Ammon's horn (tissue), 1 donor: ENCODE measurements around the gene ARID1B.
A peak's percentile ranks its signal among the peaks of the same experiment; 100 is the strongest.

ENCODE experiments used
- DNase-seq: peaks from one replicate; pipeline ENCODE4 v3.0.0-alpha.2; 2016; ENCODE audit warnings: low spot score

ARID1B gene

DNA sequence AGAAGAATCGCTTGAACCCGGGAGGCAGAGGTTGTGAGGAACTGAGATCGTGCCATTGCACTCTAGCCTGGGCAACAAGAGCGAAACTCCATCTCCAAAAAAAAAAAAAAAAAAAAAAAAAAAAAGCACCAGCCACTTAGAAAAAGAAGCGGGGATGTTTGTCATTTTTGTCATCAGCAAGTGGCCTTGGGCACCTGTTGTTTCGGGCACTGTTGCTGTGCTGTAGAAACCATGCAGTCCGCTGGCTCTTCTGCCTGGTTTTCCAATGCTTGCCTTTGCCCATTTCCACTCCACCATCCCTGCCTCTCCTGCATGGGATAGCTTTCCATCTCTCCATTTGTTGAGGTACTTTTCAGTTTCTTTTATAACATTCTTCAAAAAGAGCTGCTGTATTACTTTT lies 129.3 kb downstream of the ARID1B start:
- DNase-seq = no peak

DNA sequence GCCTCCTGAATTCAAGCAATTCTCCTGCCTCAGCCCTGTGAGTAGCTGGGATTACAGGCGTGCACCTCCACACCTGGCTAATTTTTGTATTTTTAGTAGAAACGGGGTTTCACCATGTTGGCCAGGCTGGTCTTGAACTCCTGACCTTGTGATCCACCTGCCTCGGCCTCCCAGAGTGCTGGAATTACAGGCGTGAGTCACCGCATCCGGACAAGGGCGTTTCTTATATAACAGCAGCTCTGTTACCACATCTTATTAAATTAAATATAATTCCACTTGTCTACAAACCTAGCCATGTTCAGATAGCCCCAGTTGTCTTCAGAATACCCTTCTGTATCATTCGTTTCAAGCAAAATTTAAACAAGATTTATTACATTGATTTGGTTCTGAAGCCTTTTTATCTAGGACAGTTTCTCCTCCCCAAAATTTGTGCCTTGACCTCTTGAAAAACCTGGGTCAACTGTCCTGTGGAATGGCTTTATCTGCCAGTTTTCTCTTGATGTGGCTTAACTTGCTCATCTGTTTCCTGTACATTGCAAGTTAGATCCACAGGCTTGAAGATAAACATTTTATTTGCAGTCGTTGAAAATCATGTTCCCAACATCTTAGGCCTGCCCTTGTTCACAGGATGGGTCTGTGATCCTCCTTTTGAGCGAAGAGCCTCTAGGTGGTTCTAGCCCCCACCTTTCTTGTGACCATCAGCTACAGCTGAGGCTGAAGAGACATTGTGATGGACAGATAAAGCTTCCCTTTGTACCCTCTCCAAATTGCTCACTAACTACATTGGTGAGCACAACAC lies 132.2 kb downstream of the ARID1B start:
- DNase-seq = no peak

DNA sequence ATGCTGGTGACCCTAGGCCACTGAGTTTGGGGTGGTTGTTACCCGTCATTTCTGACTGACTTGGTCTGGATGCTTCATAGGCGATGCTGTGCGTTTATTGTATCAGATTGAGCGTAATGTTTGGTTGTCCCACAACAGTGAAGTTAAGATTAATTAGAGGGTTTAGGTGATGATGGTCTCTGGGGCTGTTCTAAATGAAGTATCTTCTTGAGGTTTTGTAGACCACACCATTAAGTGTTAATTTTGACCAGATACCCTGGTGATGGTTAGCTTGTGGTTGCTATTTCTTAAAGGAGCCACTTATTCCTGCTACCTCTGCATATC lies 132.8 kb downstream of the ARID1B start:
- DNase-seq = no peak

- no peak for DNase-seq
These were observed 133.8 kb downstream of the ARID1B start for GRCh38 chr6:156910938-156911337.

DNA sequence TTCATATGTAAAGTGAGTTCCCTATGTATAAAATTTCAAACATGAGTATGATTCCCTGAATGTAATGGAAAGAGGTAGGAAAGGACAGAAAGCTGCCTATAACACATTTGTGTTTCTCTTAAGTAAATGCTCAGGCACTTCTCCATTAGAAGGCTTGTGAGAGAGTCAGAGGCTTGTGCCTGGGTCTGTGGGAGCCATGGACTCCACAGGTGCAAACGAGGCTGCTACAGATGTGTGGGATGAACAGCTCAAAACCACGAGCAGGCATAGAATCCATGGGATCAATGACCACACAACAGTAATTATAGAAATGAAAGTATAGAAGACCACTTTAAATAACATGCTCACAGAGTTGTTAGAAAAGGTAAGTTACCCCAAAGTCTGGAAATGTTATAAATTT lies 134.4 kb downstream of the ARID1B start:
- DNase-seq = no peak

GRCh38 chr6:156912431-156912830 lies 135.3 kb downstream of the ARID1B start:
- DNase-seq = peak; percentile 43

DNA sequence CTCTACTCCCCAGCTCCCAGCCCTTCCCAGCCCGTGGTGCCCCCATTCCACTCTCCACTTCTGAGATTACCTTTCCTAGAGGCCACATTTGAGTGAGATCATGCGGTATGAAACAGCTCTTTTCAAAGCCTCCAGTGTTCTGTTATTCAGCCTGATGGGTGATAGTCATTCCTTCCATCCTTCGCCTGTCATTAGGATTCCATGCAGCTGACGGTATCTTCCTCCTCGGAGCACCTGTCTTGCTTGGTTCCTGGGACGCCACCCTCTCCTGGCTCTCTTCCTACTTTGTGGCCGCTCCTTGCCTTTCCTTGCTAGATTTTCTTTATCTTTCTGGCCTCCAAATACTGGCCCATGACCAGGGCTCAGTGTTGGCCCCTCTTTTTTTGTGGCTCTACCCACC lies 137.0 kb downstream of the ARID1B start:
- no peak for DNase-seq

GRCh38 chr6:156916130-156916801 lies 139.1 kb downstream of the ARID1B start:
- DNase-seq = no peak

GRCh38 chr6:156917213-156917612 lies 140.0 kb downstream of the ARID1B start:
- no peak for DNase-seq

- no peak for DNase-seq
These were observed 141.5 kb downstream of the ARID1B start for GRCh38 chr6:156918647-156919046.

DNA sequence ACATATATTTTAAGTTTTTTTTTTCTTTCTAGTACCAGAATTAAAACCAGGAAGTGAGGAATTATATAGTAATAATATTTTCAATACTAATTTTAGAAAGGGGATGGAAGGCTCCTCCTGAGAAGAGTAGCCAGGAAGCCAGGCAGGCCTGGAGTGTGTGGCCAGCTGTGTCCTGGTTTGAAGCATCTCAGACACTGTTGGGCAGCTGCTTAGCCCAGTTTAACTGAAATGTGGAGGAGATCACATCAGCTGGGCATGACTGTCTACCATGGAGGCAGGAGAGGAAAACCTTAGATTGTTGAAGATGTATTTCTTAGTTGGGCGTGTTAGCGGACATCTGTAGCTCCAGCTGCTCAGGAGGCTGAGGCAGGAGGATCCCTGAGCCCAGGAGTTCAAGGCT lies 142.2 kb downstream of the ARID1B start:
- DNase-seq = no peak

DNA sequence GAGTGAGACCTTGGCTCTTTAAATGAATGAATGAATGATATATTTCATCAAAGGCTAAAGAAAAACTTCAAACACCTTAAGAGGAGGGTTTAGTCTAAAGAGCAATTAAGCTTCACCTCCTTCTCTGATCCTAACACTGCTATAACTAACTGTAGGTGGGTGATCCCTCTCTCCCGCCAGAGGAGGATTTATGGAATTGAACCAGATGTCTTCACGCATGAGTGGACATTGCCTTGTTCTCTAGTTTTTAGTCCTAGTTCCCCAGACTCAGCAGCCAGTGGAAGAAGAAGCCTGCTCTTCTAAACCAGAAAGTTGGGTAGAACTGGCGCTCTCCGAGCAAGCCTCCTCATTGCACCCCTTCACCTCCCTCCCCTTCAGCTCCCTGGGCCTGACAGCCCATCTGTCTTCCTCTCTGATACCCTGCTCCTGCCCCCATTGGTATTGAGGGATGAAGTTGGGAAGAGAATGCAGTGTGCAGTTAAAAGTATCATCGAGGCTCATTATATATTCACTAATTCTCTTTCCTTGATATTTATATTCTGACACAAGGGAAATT lies 142.7 kb downstream of the ARID1B start:
- DNase-seq = no peak

- no peak for DNase-seq
These were observed 147.1 kb downstream of the ARID1B start for GRCh38 chr6:156924246-156924645.

DNA sequence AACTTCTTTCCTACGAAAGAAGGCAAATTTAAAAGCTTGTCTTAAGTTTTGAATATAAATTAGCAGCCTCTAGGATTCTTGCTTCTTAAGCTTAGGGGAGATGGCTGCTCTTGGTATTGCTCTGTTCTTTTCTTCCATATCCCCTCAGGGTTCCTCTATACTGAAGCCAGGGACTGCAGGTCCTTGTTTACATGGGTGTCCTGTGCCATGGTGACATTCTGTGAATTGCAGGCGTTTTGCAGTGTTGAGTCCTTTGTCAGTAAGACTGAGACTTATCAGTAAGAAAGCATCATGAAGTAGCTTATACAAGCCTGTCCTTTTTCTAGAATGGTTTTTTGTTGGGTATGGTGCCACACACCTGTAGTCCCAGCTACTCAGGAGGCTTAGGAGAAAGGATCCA lies 147.8 kb downstream of the ARID1B start:
- no peak for DNase-seq

- no peak for DNase-seq
These were observed 148.8 kb downstream of the ARID1B start for GRCh38 chr6:156925718-156926607.

DNA sequence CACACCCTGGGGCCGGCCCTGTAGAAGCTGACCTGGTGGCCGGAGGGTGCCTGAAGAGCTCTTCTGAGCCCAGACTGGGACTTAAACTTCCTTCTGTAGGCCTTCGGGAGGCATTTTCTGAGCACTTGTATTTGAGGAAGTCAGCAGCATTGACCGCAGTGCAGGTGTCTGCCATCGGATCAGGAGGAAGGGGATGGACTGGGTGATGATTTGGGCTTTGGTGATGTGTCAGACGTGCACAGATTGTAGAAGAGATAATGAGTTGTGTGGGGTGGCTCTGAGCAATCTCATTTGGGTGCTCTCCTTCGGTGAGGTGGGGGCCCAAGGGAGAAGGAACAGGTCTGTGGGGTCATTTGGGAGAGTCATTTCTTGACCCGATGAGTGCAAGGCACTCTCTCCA lies 150.9 kb downstream of the ARID1B start:
- no peak for DNase-seq

DNA sequence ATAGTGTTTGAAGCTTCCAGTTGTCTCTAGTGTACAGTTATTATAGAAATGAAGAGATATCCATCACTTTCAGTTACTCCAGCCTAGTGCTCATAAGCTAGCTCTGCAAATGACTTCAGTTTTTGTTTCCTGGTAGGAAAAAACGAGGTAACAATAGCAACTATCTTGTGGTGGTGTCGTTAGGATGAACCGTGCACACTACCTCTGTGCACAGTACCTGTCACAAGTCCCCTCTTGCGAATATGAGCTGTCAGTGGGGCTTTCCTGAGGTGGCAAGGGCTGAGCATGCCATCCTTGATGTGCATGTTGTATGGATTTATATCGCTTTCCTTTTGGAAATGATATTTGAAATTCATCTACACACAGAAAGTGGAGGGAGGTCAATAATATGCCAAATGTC lies 151.8 kb downstream of the ARID1B start:
- no peak for DNase-seq

DNA sequence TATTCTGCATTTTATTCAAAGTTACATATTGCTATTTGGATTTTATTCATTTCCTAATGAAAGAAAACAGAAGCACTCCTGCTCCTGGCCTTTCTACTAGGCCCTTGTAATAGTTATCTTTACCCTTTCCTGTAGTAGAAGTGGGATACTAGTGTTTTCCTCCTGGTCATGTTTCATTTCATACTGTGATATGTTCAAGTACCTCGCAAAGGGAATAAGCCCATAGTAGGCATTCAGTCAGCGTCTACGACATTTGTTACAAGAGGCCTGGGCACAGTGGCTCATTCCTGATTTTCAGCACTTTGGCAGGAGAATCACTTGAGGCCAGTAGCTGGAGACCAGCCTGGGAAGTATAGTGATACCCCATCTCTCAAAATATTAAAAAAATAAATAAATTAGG lies 154.1 kb downstream of the ARID1B start:
- no peak for DNase-seq

DNA sequence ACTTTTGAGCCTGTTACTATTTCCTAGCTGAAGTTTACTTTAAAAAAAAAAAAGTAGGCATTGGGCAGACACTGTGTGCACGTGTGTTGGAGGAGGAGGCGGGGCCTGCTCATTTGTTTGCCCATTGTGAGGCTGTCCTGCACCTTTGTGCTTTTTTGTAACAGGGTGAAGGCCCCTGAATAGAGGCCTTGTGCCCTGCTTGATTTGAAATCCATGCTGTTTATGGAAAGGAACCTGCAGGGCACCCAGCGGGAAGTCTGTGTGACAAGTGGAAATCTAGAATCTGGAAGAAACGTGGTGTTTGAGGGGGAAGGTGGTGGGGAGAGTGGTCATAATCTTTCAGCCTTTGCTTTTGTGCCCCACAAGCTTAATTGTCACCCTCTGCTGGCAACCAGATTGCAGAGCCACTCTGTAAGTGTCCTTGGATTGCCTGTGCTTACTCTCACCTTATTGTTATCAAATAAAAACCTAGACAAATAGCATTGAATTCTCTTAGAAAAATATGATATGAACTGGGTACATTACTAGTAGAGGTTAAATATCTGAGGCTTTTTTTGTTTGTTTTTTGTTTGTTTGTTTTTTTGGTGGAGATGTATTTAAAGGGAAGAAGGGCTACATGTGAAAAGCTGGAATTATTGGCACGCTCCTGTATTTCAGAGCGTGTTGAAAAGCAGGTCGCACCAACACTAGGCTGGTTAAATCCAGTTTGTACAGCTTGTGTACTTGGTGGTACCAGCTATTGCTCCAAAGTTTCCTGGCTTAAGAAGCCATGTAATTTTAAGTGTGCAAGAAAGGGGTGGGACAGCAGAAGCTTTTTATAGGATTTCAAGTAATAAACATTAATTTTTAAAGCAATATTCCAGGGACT lies 156.3 kb downstream of the ARID1B start:
- no peak for DNase-seq

DNA sequence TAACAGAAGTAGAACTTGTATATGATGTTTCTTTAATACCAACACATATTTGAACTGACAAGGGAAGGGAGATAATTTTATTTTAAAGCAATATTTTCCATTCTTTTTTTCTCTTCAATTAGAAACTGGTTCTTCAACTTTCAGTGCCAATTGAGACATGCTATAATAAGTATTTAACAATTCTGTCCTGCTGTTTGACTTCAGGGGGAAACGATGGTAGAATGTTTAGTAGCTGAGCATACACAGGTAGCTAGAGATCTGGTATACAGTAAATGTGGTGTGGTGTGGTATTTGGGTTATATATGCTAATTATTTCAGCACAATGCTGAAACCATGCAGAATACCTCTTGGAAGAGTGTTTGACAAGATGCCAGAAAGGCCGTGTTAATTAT lies 156.9 kb downstream of the ARID1B start:
- no peak for DNase-seq

GRCh38 chr6:156935000-156935399 lies 157.8 kb downstream of the ARID1B start:
- DNase-seq = no peak

DNA sequence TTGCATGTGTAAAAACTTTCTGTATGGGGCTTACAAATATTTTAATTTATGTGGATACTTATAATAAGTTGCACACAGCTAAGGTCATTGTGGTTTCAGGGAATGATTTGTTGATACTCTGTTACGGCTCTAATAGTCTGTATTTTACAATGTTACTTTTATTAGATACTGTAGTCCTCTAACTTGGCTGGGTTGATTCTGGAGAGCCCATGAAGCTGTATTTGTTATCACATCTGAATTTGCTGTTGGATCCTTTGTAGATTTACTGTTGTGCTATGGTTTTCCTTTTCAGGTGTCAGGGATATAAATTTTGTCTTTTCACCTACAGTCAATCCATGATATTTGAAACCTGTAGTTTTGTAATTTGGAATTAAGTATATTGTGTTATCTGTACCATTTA lies 161.0 kb downstream of the ARID1B start:
- no peak for DNase-seq
